Ishikawa (cell line): ENCODE measurements around the gene SIRT3.

Experiments
- FOXM1 ChIP-seq: IDR thresholded peaks from 2 replicates; pipeline ENCODE4 v1.6.1; 2012; ENCODE audit warnings: low read depth, borderline replicate concordance
- TAF1 ChIP-seq: IDR thresholded peaks from 2 replicates; pipeline ENCODE4 v1.6.1; 2012; ENCODE audit warnings: low read depth, mild to moderate bottlenecking
- TF ChIP-seq, protein P1 (sequence below): IDR thresholded peaks from 2 replicates; pipeline ENCODE4 v1.6.1; 2012

GRCh38 chr11:279040-279965 lies 43.2 kb upstream of the SIRT3 start:
- TF ChIP-seq TAF1: no peak
- TF ChIP-seq FOXM1: no peak
- TF ChIP-seq, protein P1, sequence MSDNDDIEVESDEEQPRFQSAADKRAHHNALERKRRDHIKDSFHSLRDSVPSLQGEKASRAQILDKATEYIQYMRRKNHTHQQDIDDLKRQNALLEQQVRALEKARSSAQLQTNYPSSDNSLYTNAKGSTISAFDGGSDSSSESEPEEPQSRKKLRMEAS: no peak
